HCT116 (cell line): ENCODE measurements around the gene IFT52. TPM values are rescaled to one million over a fixed set of nuclear protein-coding genes. Genes with fewer than 3 reads are reported as not detected.

ENCODE experiments used
- ATAC-seq: fragments of 200-7000 bp; cut with Tn5 transposase; 2 replicates; pipeline ENCODE4 v1.9.1; 2020; ENCODE audit warnings: mild to moderate bottlenecking, moderate library complexity
- BruUV-seq: library from RNA; stranded (reverse); fragments of 400-500 nt; replicated peaks from 2 replicates; lab custom pipeline; 2021; lab: Mats Ljungman, UMichigan
- CTCF ChIA-PET: fragments of 300-600 bp; sonication (Branson Sonifier 250); formaldehyde crosslinking; loops from one replicate; lab custom pipeline; 2021; ENCODE audit warnings: antibody characterized with exemption; lab: Charles Lee
- POLR2A ChIA-PET: fragments of 300-600, 350-600 bp; sonication (Branson Sonifier 250); formaldehyde crosslinking; loops from one replicate; lab custom pipeline; 2021; ENCODE audit warnings: antibody characterized with exemption; lab: Charles Lee
- RAD21 ChIA-PET, 2 experiments: fragments of 300-600 bp; sonication (Branson Sonifier 250); formaldehyde crosslinking; loops; one replicate each; lab custom pipeline; 2023; ENCODE audit warnings: low total read pairs in 2 of 2; ENCODE audit not compliant: uncharacterized antibody in 2 of 2, unreplicated experiment in 2 of 2, low non-redundant PET in 1 of 2; lab: Charles Lee
- DNase-seq: peaks from one replicate; pipeline ENCODE4 v3.0.0-alpha.2; 2010; ENCODE audit warnings: low read depth, low spot score
- H2AFZ ChIP-seq: fragments of 200-600 bp; shearing (Covaris generic), sonication (generic); 2 replicates; pipeline ENCODE4 v1.6.1; 2017; ENCODE audit warnings: low read depth, mixed run types, mixed read lengths, antibody characterized with exemption, low read length; ENCODE audit not compliant: poor library complexity, severe bottlenecking
- H3K27ac ChIP-seq: 2 replicates; pipeline ENCODE4 v1.5.1; 2012; ENCODE audit warnings: low read depth, low read length
- H3K27me3 ChIP-seq: fragments of 200-600 bp; sonication (generic); 2 replicates; pipeline ENCODE4 v1.6.1; 2016; ENCODE audit warnings: mixed run types, low read length, mixed read lengths; ENCODE audit not compliant: insufficient read depth
- H3K36me3 ChIP-seq, 2 experiments: fragments of 200-500 bp in 1 of 2; fragments of 200-600 bp in 1 of 2; sonication (Bioruptor generic) in 1 of 2; sonication (generic) in 1 of 2; 2 replicates each; pipeline versions ENCODE4 v1.5.1 to v1.6.1; 2014 to 2016; ENCODE audit warnings: low read length in 2 of 2, inconsistent platforms in 1 of 2, mixed read lengths in 1 of 2, mixed run types in 1 of 2; ENCODE audit not compliant: insufficient read depth in 2 of 2, control insufficient read depth in 1 of 2
- H3K4me1 ChIP-seq, 2 experiments: fragments of 200-600 bp in 1 of 2; sonication (generic) in 1 of 2; 2 replicates each; pipeline versions ENCODE4 v1.5.1 to v1.6.1; 2012 to 2017; ENCODE audit warnings: low read length in 2 of 2, inconsistent platforms in 1 of 2, mild to moderate bottlenecking in 1 of 2, mixed read lengths in 1 of 2, mixed run types in 1 of 2, moderate library complexity in 1 of 2; ENCODE audit not compliant: insufficient read depth in 2 of 2, control insufficient read depth in 1 of 2
- H3K4me2 ChIP-seq: fragments of 200-600 bp; sonication (generic); 2 replicates; pipeline ENCODE4 v1.6.1; 2017; ENCODE audit warnings: mixed run types, low read length, mixed read lengths
- H3K4me3 ChIP-seq, 2 experiments: fragments of 200-600 bp in 1 of 2; sonication (generic) in 1 of 2; replicated peaks in 1 of 2; 2 replicates each; pipeline ENCODE4 v1.5.1; 2011 to 2016; ENCODE audit warnings: low read length in 2 of 2, control low read depth in 1 of 2, low read depth in 1 of 2, mild to moderate bottlenecking in 1 of 2, mixed read lengths in 1 of 2, mixed run types in 1 of 2
- H3K79me2 ChIP-seq: fragments of 200-600 bp; sonication (generic); 2 replicates; pipeline ENCODE4 v1.6.1; 2017; ENCODE audit warnings: mild to moderate bottlenecking, mixed run types, low read length, moderate library complexity, mixed read lengths; ENCODE audit not compliant: insufficient read depth
- H3K9ac ChIP-seq: fragments of 200-600 bp; sonication (generic); 2 replicates; pipeline ENCODE4 v1.6.1; 2016; ENCODE audit warnings: low read length, mixed read lengths
- H3K9me2 ChIP-seq: fragments of 200-600 bp; sonication (generic), shearing (Covaris generic); 2 replicates; pipeline ENCODE4 v1.6.1; 2017; ENCODE audit warnings: mixed run types, mild to moderate bottlenecking, moderate library complexity; ENCODE audit not compliant: insufficient read depth
- H3K9me3 ChIP-seq, 2 experiments: fragments of 200-500 bp in 1 of 2; fragments of 200-600 bp in 1 of 2; sonication (Bioruptor generic) in 1 of 2; sonication (generic) in 1 of 2; 2 replicates each; pipeline ENCODE4 v1.6.1; 2014 to 2017; ENCODE audit warnings: low read length in 2 of 2, mixed read lengths in 2 of 2, inconsistent platforms in 1 of 2, low read depth in 1 of 2, mild to moderate bottlenecking in 1 of 2, mixed run types in 1 of 2, moderate library complexity in 1 of 2; ENCODE audit not compliant: control insufficient read depth in 1 of 2, insufficient read depth in 1 of 2
- H4K20me1 ChIP-seq: fragments of 200-600 bp; sonication (generic), shearing (Covaris generic); 2 replicates; pipeline ENCODE4 v1.6.1; 2017; ENCODE audit warnings: mixed run types, mild to moderate bottlenecking, moderate library complexity; ENCODE audit not compliant: insufficient read depth
- ELF1 ChIP-seq: IDR thresholded peaks from 2 replicates; pipeline ENCODE4 v1.6.1; 2012; ENCODE audit warnings: low read depth, borderline replicate concordance
- EZH2 ChIP-seq: fragments of 200-600 bp; sonication (generic); IDR thresholded peaks from 2 replicates; pipeline ENCODE4 v1.6.1; 2017; ENCODE audit warnings: antibody characterized with exemption, mixed run types
- FOSL1 ChIP-seq: IDR thresholded peaks from 2 replicates; pipeline ENCODE4 v1.6.1; 2012; ENCODE audit warnings: low read depth
- JUND ChIP-seq: IDR thresholded peaks from 2 replicates; pipeline ENCODE4 v1.6.1; 2012
- POLR2A ChIP-seq: IDR thresholded peaks from 2 replicates; pipeline ENCODE4 v1.7.0; 2011; ENCODE audit warnings: borderline replicate concordance; ENCODE audit not compliant: insufficient read depth, insufficient read length; ENCODE audit errors: extremely low read depth
- POLR2AphosphoS5 ChIP-seq: IDR thresholded peaks from 2 replicates; pipeline ENCODE4 v1.6.1; 2011; ENCODE audit warnings: mild to moderate bottlenecking, low read depth, low read length, moderate library complexity
- SIN3A ChIP-seq: IDR thresholded peaks from 2 replicates; pipeline ENCODE4 v1.6.1; 2012; ENCODE audit warnings: low read depth
- SP1 ChIP-seq: IDR thresholded peaks from 2 replicates; pipeline ENCODE4 v1.6.1; 2012; ENCODE audit warnings: low read depth
- SRF ChIP-seq: IDR thresholded peaks from 2 replicates; pipeline ENCODE4 v1.6.1; 2012; ENCODE audit warnings: low read depth
- YY1 ChIP-seq: IDR thresholded peaks from 2 replicates; pipeline ENCODE4 v1.6.1; 2011; ENCODE audit warnings: low read length, low read depth, moderate library complexity, mild to moderate bottlenecking; ENCODE audit not compliant: insufficient replicate concordance; ENCODE audit errors: extremely low read depth
- ZFX ChIP-seq: fragments of 450-650 bp; IDR thresholded peaks from 2 replicates; pipeline ENCODE4 v1.6.1; 2017
- ZNF274 ChIP-seq: fragments of 200-500 bp; sonication (Bioruptor generic); IDR thresholded peaks from 2 replicates; pipeline ENCODE4 v1.6.1; 2014; ENCODE audit warnings: mild to moderate bottlenecking, low read depth, low read length, inconsistent platforms
- intact Hi-C: fragments of 100-400 bp; cut with micrococcal nuclease; formaldehyde crosslinking; loops from 2 replicates; pipeline ENCODE4 v1.10.0; 2022
- total RNA-seq: library from RNA; stranded (reverse); gene quantifications from one replicate; pipeline ENCODE4 v1.2.1, GENCODE V29; 2021; ENCODE audit not compliant: unreplicated experiment
- TF ChIP-seq, protein P1 (sequence below): IDR thresholded peaks from 2 replicates; pipeline ENCODE4 v1.6.1; 2012; ENCODE audit warnings: low read depth
- TF ChIP-seq, protein P2 (sequence below): IDR thresholded peaks from 2 replicates; pipeline ENCODE4 v1.6.1; 2012
- TF ChIP-seq, protein P3 (sequence below): IDR thresholded peaks from 2 replicates; pipeline ENCODE4 v1.6.1; 2011; ENCODE audit warnings: mild to moderate bottlenecking, low read length, moderate library complexity; ENCODE audit not compliant: insufficient replicate concordance; ENCODE audit errors: extremely low read depth
- TF ChIP-seq, protein P4 (sequence below), 3 experiments: fragments of 200-600 bp in 1 of 3; sonication (generic) in 1 of 3; IDR thresholded peaks in 2 of 3; conservative IDR thresholded peaks in 1 of 3; 2 replicates each; pipeline ENCODE4 v1.5.1; 2012 to 2017; ENCODE audit warnings: low read depth in 2 of 3, low read length in 2 of 3, antibody characterized with exemption in 1 of 3, borderline replicate concordance in 1 of 3, control low read depth in 1 of 3, mild to moderate bottlenecking in 1 of 3, mixed read lengths in 1 of 3, mixed run types in 1 of 3, moderate library complexity in 1 of 3; ENCODE audit not compliant: insufficient read depth in 1 of 3

IFT52 gene
- total RNA-seq, 1 experiment from 2014 or later: 29.0 TPM

DNA sequence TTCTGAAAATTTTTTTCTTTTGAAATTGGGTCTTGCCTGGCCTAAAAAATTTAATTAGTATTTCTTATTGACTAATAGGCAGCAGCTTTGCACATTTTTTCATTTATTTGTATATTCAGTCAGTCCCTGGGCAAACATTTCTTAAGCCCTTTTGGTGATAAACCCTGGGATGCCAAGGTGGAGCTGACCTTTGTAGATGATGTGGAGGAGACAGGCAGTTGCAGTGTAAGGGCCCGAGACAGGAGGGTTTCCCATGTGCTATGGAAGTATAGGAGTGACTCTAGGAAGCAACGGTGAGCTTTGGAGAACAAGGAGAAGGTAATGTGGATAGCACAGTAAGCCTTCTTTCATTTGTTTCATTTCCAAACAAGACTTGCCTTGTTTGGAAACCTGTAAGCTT, 79.7 kb downstream of the IFT52 start:
- RAD21 ChIA-PET: no interaction called here

More for the DNA sequence above, 79.7 kb downstream of the IFT52 start:
- no peak for DNase-seq
- Histone ChIP-seq H2AFZ (no peak overlapping the region), H3K4me1 (peaks cover 21 to 41% of the 10 kb centered on the region in 2 experiments; a peak in 3 of 4 replicates), H3K9me2 (no peaks in the 10 kb centered on the region), H3K4me3 (no peak overlapping the region), H3K79me2 (peaks cover 61% of the 10 kb centered on the region), H3K9ac (no peak overlapping the region), H3K36me3 (peaks cover 0 to 20% of the 10 kb centered on the region in 2 experiments; a peak in 1 of 4 replicates), H3K27me3 (no peaks in the 10 kb centered on the region), H4K20me1 (no peaks in the 10 kb centered on the region)
- intact Hi-C loops: no loop called here
- CTCF ChIA-PET: no interaction called here
- POLR2A ChIA-PET: no interaction called here
- TF ChIP-seq ZNF274: no peak
- TF ChIP-seq, protein P1, sequence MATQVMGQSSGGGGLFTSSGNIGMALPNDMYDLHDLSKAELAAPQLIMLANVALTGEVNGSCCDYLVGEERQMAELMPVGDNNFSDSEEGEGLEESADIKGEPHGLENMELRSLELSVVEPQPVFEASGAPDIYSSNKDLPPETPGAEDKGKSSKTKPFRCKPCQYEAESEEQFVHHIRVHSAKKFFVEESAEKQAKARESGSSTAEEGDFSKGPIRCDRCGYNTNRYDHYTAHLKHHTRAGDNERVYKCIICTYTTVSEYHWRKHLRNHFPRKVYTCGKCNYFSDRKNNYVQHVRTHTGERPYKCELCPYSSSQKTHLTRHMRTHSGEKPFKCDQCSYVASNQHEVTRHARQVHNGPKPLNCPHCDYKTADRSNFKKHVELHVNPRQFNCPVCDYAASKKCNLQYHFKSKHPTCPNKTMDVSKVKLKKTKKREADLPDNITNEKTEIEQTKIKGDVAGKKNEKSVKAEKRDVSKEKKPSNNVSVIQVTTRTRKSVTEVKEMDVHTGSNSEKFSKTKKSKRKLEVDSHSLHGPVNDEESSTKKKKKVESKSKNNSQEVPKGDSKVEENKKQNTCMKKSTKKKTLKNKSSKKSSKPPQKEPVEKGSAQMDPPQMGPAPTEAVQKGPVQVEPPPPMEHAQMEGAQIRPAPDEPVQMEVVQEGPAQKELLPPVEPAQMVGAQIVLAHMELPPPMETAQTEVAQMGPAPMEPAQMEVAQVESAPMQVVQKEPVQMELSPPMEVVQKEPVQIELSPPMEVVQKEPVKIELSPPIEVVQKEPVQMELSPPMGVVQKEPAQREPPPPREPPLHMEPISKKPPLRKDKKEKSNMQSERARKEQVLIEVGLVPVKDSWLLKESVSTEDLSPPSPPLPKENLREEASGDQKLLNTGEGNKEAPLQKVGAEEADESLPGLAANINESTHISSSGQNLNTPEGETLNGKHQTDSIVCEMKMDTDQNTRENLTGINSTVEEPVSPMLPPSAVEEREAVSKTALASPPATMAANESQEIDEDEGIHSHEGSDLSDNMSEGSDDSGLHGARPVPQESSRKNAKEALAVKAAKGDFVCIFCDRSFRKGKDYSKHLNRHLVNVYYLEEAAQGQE: no peak
- TF ChIP-seq, protein P2, sequence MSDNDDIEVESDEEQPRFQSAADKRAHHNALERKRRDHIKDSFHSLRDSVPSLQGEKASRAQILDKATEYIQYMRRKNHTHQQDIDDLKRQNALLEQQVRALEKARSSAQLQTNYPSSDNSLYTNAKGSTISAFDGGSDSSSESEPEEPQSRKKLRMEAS: no peak
- no peak for TF ChIP-seq POLR2AphosphoS5
- TF ChIP-seq FOSL1: no peak
- TF ChIP-seq, protein P3, sequence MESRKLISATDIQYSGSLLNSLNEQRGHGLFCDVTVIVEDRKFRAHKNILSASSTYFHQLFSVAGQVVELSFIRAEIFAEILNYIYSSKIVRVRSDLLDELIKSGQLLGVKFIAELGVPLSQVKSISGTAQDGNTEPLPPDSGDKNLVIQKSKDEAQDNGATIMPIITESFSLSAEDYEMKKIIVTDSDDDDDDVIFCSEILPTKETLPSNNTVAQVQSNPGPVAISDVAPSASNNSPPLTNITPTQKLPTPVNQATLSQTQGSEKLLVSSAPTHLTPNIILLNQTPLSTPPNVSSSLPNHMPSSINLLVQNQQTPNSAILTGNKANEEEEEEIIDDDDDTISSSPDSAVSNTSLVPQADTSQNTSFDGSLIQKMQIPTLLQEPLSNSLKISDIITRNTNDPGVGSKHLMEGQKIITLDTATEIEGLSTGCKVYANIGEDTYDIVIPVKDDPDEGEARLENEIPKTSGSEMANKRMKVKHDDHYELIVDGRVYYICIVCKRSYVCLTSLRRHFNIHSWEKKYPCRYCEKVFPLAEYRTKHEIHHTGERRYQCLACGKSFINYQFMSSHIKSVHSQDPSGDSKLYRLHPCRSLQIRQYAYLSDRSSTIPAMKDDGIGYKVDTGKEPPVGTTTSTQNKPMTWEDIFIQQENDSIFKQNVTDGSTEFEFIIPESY: no peak
- no peak for TF ChIP-seq EZH2
- TF ChIP-seq YY1: no peak
- TF ChIP-seq ZFX: no peak
- no peak for TF ChIP-seq ELF1
- TF ChIP-seq, protein P4, sequence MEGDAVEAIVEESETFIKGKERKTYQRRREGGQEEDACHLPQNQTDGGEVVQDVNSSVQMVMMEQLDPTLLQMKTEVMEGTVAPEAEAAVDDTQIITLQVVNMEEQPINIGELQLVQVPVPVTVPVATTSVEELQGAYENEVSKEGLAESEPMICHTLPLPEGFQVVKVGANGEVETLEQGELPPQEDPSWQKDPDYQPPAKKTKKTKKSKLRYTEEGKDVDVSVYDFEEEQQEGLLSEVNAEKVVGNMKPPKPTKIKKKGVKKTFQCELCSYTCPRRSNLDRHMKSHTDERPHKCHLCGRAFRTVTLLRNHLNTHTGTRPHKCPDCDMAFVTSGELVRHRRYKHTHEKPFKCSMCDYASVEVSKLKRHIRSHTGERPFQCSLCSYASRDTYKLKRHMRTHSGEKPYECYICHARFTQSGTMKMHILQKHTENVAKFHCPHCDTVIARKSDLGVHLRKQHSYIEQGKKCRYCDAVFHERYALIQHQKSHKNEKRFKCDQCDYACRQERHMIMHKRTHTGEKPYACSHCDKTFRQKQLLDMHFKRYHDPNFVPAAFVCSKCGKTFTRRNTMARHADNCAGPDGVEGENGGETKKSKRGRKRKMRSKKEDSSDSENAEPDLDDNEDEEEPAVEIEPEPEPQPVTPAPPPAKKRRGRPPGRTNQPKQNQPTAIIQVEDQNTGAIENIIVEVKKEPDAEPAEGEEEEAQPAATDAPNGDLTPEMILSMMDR (IDR thresholded peaks at IDR 0.05 in 2 of 3, conservative IDR thresholded peaks at IDR 0.05 in 1 of 3; ENCODE audit: borderline replicate concordance in 1 of 3, insufficient read depth in 1 of 3, low read depth in 2 of 3, low read length in 2 of 3): no peak
- no peak for TF ChIP-seq SRF
- TF ChIP-seq POLR2A: no peak
- TF ChIP-seq SIN3A: no peak
- no peak for TF ChIP-seq JUND
- TF ChIP-seq SP1: no peak
- TF ChIP-seq, all 23 proteins: peak for 0
- Histone ChIP-seq H3K4me2 (no peak overlapping the region), H3K9me3 (no peaks in the 10 kb centered on the region), H3K27ac (no peak overlapping the region)
- BruUV-seq: no TSS peak
- ATAC-seq: no peak
